ENCODE data around the gene CAPZB.

Gene CAPZB

GRCh38 chr1:19439464-19440171, 45.7 kb downstream of the CAPZB start:
- TF ChIP-seq REST (IDR thresholded peaks at IDR 0.05; ENCODE audit: insufficient read depth in 1 of 2, low read depth in 2 of 2, low read length in 2 of 2) (no peak), POLR2AphosphoS5 (IDR thresholded peaks at IDR 0.05; ENCODE audit: low read depth, low read length) (no peak), FOXP2 (optimal IDR thresholded peaks at IDR 0.05; ENCODE audit: borderline replicate concordance, extremely low read depth, extremely low read length, insufficient read depth) (no peak), SIN3A (IDR thresholded peaks at IDR 0.05; ENCODE audit: borderline replicate concordance, insufficient read depth, low read length) (no peak), TAF1 (IDR thresholded peaks at IDR 0.05; ENCODE audit: borderline replicate concordance, insufficient read depth, low read length) (no peak)

- no peak for TF ChIP-seq SIN3A (IDR thresholded peaks at IDR 0.05; ENCODE audit: borderline replicate concordance, insufficient read depth, low read length)
These were observed 46.7 kb downstream of the CAPZB start for GRCh38 chr1:19438516-19439195.

- TF ChIP-seq FOXP2 (optimal IDR thresholded peaks at IDR 0.05; ENCODE audit: borderline replicate concordance, extremely low read depth, extremely low read length, insufficient read depth) (no peak), REST (IDR thresholded peaks at IDR 0.05; ENCODE audit: insufficient read depth in 1 of 2, low read depth in 2 of 2, low read length in 2 of 2) (no peak), SIN3A (IDR thresholded peaks at IDR 0.05; ENCODE audit: borderline replicate concordance, insufficient read depth, low read length) (no peak), TAF1 (IDR thresholded peaks at IDR 0.05; ENCODE audit: borderline replicate concordance, insufficient read depth, low read length) (no peak), POLR2AphosphoS5 (IDR thresholded peaks at IDR 0.05; ENCODE audit: low read depth, low read length) (no peak)
These were observed 47.4 kb downstream of the CAPZB start for GRCh38 chr1:19437891-19438294.

GRCh38 chr1:19436716-19437476, 48.4 kb downstream of the CAPZB start:
- TF ChIP-seq SIN3A (IDR thresholded peaks at IDR 0.05; ENCODE audit: borderline replicate concordance, insufficient read depth, low read length) (no peak), REST (IDR thresholded peaks at IDR 0.05; ENCODE audit: insufficient read depth in 1 of 2, low read depth in 2 of 2, low read length in 2 of 2) (no peak), FOXP2 (optimal IDR thresholded peaks at IDR 0.05; ENCODE audit: borderline replicate concordance, extremely low read depth, extremely low read length, insufficient read depth) (no peak), POLR2AphosphoS5 (IDR thresholded peaks at IDR 0.05; ENCODE audit: low read depth, low read length) (no peak), TAF1 (IDR thresholded peaks at IDR 0.05; ENCODE audit: borderline replicate concordance, insufficient read depth, low read length) (no peak)

GRCh38 chr1:19435851-19436455, 49.4 kb downstream of the CAPZB start:
- no peak for TF ChIP-seq REST (IDR thresholded peaks at IDR 0.05; ENCODE audit: insufficient read depth in 1 of 2, low read depth in 2 of 2, low read length in 2 of 2)
- TF ChIP-seq POLR2AphosphoS5 (IDR thresholded peaks at IDR 0.05; ENCODE audit: low read depth, low read length) = no peak
- no peak for TF ChIP-seq FOXP2 (optimal IDR thresholded peaks at IDR 0.05; ENCODE audit: borderline replicate concordance, extremely low read depth, extremely low read length, insufficient read depth)
- no peak for TF ChIP-seq SIN3A (IDR thresholded peaks at IDR 0.05; ENCODE audit: borderline replicate concordance, insufficient read depth, low read length)
- TF ChIP-seq TAF1 (IDR thresholded peaks at IDR 0.05; ENCODE audit: borderline replicate concordance, insufficient read depth, low read length) = no peak
